BJ (cell line): Measurements from ENCODE around the gene BARD1. TPM values are rescaled to one million over a fixed set of nuclear protein-coding genes. Genes with fewer than 3 reads are reported as not detected.

Source experiments
- CTCF ChIA-PET: fragments of 350-600 bp; formaldehyde crosslinking; extraction: SDS; loops from one replicate; lab custom pipeline; 2021; ENCODE audit warnings: antibody characterized with exemption, inconsistent platforms; lab: Yijun Ruan, JAX
- POLR2A ChIA-PET: fragments of 300-600 bp; sonication (Branson Sonifier 250); formaldehyde crosslinking; extraction: SDS; loops from one replicate; lab custom pipeline; 2021; ENCODE audit warnings: antibody characterized with exemption; lab: Charles Lee
- DNase-seq: peaks from one replicate; pipeline ENCODE4 v3.0.0-alpha.2; 2011; ENCODE audit warnings: low read depth
- H3K27me3 ChIP-seq: 2 replicates; pipeline ENCODE4 v1.6.0; 2011; ENCODE audit warnings: low read length; ENCODE audit not compliant: control insufficient read depth, insufficient read depth
- H3K36me3 ChIP-seq: 2 replicates; pipeline ENCODE4 v1.5.1; 2011; ENCODE audit warnings: low read length; ENCODE audit not compliant: control insufficient read depth, insufficient read depth
- H3K4me3 ChIP-seq: 2 replicates; pipeline ENCODE4 v1.5.1; 2011; ENCODE audit warnings: low read depth, mild to moderate bottlenecking, control low read depth, low read length
- polyA plus RNA-seq: library from polyadenylated mRNA; depleted of rRNA; stranded (reverse); fragments of >200 nt; gene quantifications from 2 replicates; pipeline ENCODE4 v1.2.3, GENCODE V29; 2011
- small RNA-seq: library from RNA; depleted of rRNA; stranded (forward); fragments of <200 nt; gene quantifications from one replicate; pipeline ENCODE3, GENCODE V24; 2012; ENCODE audit warnings: low replicate concordance, low read depth; ENCODE audit not compliant: insufficient read length
- TF ChIP-seq, protein P1 (sequence below): IDR thresholded peaks from 2 replicates; pipeline ENCODE4 v1.5.1; 2011; ENCODE audit warnings: low read depth, mild to moderate bottlenecking, control low read depth, inconsistent platforms, low read length, moderate library complexity; ENCODE audit not compliant: insufficient read depth

Gene BARD1
- polyA plus RNA-seq, 1 experiment, result 6.6 TPM

DNA sequence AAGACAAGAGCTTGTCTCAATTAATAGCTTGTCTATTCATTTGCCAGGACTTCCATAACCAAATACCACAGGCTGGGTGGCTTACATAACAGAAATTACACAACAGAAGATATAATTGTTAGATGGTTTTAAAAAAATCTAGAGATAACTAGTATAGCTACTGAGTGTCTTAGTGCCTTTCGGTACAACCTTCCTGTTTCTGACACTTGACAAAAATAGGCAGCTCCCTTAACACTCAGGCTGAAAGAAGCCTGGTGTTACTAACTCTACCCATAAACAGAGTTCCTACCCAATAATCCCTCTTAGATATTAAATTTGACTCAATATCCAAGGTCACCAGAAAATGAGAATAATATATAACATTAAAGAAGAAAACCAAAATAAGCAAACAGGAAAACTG is 129.7 kb downstream of the BARD1 start:
- Histone ChIP-seq H3K27me3 (no peaks in the 10 kb centered on the region), H3K4me3 (no peak overlapping the region), H3K36me3 (no peaks in the 10 kb centered on the region)
- ChIA-PET POLR2A (no interaction called here), CTCF (no interaction called here)
- DNase-seq, result no peak
- TF ChIP-seq, protein P1, sequence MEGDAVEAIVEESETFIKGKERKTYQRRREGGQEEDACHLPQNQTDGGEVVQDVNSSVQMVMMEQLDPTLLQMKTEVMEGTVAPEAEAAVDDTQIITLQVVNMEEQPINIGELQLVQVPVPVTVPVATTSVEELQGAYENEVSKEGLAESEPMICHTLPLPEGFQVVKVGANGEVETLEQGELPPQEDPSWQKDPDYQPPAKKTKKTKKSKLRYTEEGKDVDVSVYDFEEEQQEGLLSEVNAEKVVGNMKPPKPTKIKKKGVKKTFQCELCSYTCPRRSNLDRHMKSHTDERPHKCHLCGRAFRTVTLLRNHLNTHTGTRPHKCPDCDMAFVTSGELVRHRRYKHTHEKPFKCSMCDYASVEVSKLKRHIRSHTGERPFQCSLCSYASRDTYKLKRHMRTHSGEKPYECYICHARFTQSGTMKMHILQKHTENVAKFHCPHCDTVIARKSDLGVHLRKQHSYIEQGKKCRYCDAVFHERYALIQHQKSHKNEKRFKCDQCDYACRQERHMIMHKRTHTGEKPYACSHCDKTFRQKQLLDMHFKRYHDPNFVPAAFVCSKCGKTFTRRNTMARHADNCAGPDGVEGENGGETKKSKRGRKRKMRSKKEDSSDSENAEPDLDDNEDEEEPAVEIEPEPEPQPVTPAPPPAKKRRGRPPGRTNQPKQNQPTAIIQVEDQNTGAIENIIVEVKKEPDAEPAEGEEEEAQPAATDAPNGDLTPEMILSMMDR, result no peak

DNA sequence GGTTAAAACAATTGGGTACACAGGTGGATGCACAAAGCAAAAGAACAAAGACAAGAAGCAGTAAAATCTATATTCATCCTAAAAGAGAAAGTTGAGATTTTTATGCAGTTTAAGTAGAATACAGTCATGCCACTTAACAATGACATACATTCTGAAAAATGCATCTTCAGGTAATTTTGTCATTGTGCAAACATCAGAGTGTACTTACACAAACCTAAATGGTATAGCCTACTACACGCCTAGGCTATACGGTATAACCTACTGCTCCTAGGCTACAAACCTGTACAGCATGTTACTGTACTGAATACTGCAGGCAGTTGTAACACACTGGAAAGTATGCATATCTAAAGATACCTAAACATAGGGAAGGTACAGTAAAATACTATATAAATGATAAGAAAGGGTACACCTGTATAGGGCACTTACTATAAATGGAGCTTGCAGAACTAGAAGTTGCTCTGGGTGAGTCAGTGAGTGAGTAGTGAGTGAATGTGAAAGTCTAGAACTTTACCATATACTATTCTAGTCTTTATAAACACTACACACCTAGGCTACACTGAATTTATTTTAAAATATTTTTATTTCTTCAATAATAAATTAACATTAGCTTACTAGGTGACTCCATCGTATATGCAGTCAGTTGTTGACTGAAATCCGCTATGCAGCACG is 132.9 kb downstream of the BARD1 start:
- CTCF ChIA-PET, result no interaction called here
- no peak for DNase-seq
- no peaks in the 10 kb centered on the region for H3K27me3 ChIP-seq
- TF ChIP-seq, protein P1, result no peak
- no peak overlapping the region for H3K4me3 ChIP-seq
- POLR2A ChIA-PET, result no interaction called here
- no peaks in the 10 kb centered on the region for H3K36me3 ChIP-seq

Small RNAs within 50 kb of the gene (small RNA-seq; reads per million reads assigned to genes)
- gene SNORA70I, result not detected
